ENCODE results near the gene ANKRD40.

The ANKRD40 gene

GRCh38 chr17:50667259-50668024, 40.3 kb downstream of the ANKRD40 start:
- no peaks in the 10 kb centered on the region for H4K20me1 ChIP-seq (ENCODE audit: low read depth, low read length)
- H3K9me3 ChIP-seq (ENCODE audit: insufficient read depth, low read length), result no peaks in the 10 kb centered on the region
- H3K9me2 ChIP-seq (replicated peaks; ENCODE audit: insufficient read depth, low read length), result no peaks in the 10 kb centered on the region
- H3K79me2 ChIP-seq (ENCODE audit: insufficient read depth, low read length), result no peaks in the 10 kb centered on the region
- H3F3A ChIP-seq (ENCODE audit: insufficient read depth), result no peaks in the 10 kb centered on the region
- TF ChIP-seq CTCF (IDR thresholded peaks at IDR 0.05; ENCODE audit: insufficient read depth, low read length, poor library complexity, severe bottlenecking) (no peak), EZH2phosphoT487 (conservative IDR thresholded peaks at IDR 0.05; ENCODE audit: low read length) (no peak)
- no peaks in the 10 kb centered on the region for H3K36me3 ChIP-seq (ENCODE audit: low read length)
- H2AFZ ChIP-seq (ENCODE audit: low read depth, low read length, severe bottlenecking), result no peak overlapping the region
- no peak overlapping the region for H3K4me3 ChIP-seq (ENCODE audit: insufficient read depth, low read length, poor library complexity, severe bottlenecking)
- H3K27ac ChIP-seq (ENCODE audit: low read depth, low read length), result no peak overlapping the region
- H3K27me3 ChIP-seq (ENCODE audit: low read length), result no peaks in the 10 kb centered on the region
- no peak overlapping the region for H3K4me2 ChIP-seq (ENCODE audit: low read depth, low read length, poor library complexity, severe bottlenecking)
- H3K9ac ChIP-seq (ENCODE audit: low read length), result no peak overlapping the region

GRCh38 chr17:50666316-50666715, 41.4 kb downstream of the ANKRD40 start:
- Histone ChIP-seq H3K27me3 (ENCODE audit: low read length) (no peaks in the 10 kb centered on the region), H2AFZ (ENCODE audit: low read depth, low read length, severe bottlenecking) (no peak overlapping the region), H3K4me3 (ENCODE audit: insufficient read depth, low read length, poor library complexity, severe bottlenecking) (no peak overlapping the region), H3K9me2 (replicated peaks; ENCODE audit: insufficient read depth, low read length) (no peaks in the 10 kb centered on the region), H3K9me3 (ENCODE audit: insufficient read depth, low read length) (no peaks in the 10 kb centered on the region), H3K9ac (ENCODE audit: low read length) (no peak overlapping the region), H3F3A (ENCODE audit: insufficient read depth) (no peaks in the 10 kb centered on the region), H3K4me2 (ENCODE audit: low read depth, low read length, poor library complexity, severe bottlenecking) (no peak overlapping the region), H4K20me1 (ENCODE audit: low read depth, low read length) (no peaks in the 10 kb centered on the region), H3K36me3 (ENCODE audit: low read length) (no peaks in the 10 kb centered on the region), H3K79me2 (ENCODE audit: insufficient read depth, low read length) (no peaks in the 10 kb centered on the region), H3K27ac (ENCODE audit: low read depth, low read length) (no peak overlapping the region)
- no peak for TF ChIP-seq EZH2phosphoT487 (conservative IDR thresholded peaks at IDR 0.05; ENCODE audit: low read length)

GRCh38 chr17:50665838-50666237, 41.9 kb downstream of the ANKRD40 start:
- no peaks in the 10 kb centered on the region for H3K79me2 ChIP-seq (ENCODE audit: insufficient read depth, low read length)
- no peaks in the 10 kb centered on the region for H3K36me3 ChIP-seq (ENCODE audit: low read length)
- H3K4me2 ChIP-seq (ENCODE audit: low read depth, low read length, poor library complexity, severe bottlenecking), result no peak overlapping the region
- TF ChIP-seq CTCF (IDR thresholded peaks at IDR 0.05; ENCODE audit: insufficient read depth, low read length, poor library complexity, severe bottlenecking), result no peak
- no peak overlapping the region for H3K9ac ChIP-seq (ENCODE audit: low read length)
- H3K4me3 ChIP-seq (ENCODE audit: insufficient read depth, low read length, poor library complexity, severe bottlenecking), result no peak overlapping the region
- H3K27me3 ChIP-seq (ENCODE audit: low read length), result no peaks in the 10 kb centered on the region
- no peaks in the 10 kb centered on the region for H3K9me3 ChIP-seq (ENCODE audit: insufficient read depth, low read length)
- H2AFZ ChIP-seq (ENCODE audit: low read depth, low read length, severe bottlenecking), result no peak overlapping the region
- no peaks in the 10 kb centered on the region for H4K20me1 ChIP-seq (ENCODE audit: low read depth, low read length)
- H3K9me2 ChIP-seq (replicated peaks; ENCODE audit: insufficient read depth, low read length), result no peaks in the 10 kb centered on the region
- no peak overlapping the region for H3K27ac ChIP-seq (ENCODE audit: low read depth, low read length)
- H3F3A ChIP-seq (ENCODE audit: insufficient read depth), result no peaks in the 10 kb centered on the region

GRCh38 chr17:50664788-50665458, 42.8 kb downstream of the ANKRD40 start:
- no peak overlapping the region for H3K9ac ChIP-seq (ENCODE audit: low read length)
- no peaks in the 10 kb centered on the region for H3K9me3 ChIP-seq (ENCODE audit: insufficient read depth, low read length)
- no peak overlapping the region for H3K27ac ChIP-seq (ENCODE audit: low read depth, low read length)
- no peaks in the 10 kb centered on the region for H3K27me3 ChIP-seq (ENCODE audit: low read length)
- TF ChIP-seq EZH2phosphoT487 (conservative IDR thresholded peaks at IDR 0.05; ENCODE audit: low read length) (no peak), CTCF (IDR thresholded peaks at IDR 0.05; ENCODE audit: insufficient read depth, low read length, poor library complexity, severe bottlenecking) (no peak)
- H4K20me1 ChIP-seq (ENCODE audit: low read depth, low read length), result no peaks in the 10 kb centered on the region
- no peak overlapping the region for H2AFZ ChIP-seq (ENCODE audit: low read depth, low read length, severe bottlenecking)
- no peak overlapping the region for H3K4me2 ChIP-seq (ENCODE audit: low read depth, low read length, poor library complexity, severe bottlenecking)
- H3K36me3 ChIP-seq (ENCODE audit: low read length), result no peaks in the 10 kb centered on the region
- no peaks in the 10 kb centered on the region for H3K79me2 ChIP-seq (ENCODE audit: insufficient read depth, low read length)
- no peaks in the 10 kb centered on the region for H3F3A ChIP-seq (ENCODE audit: insufficient read depth)
- H3K9me2 ChIP-seq (replicated peaks; ENCODE audit: insufficient read depth, low read length), result no peaks in the 10 kb centered on the region
- no peak overlapping the region for H3K4me3 ChIP-seq (ENCODE audit: insufficient read depth, low read length, poor library complexity, severe bottlenecking)

Measured in SU-DHL-6 (cell line).